ENCODE results near the gene SPTBN1.

The SPTBN1 gene

DNA sequence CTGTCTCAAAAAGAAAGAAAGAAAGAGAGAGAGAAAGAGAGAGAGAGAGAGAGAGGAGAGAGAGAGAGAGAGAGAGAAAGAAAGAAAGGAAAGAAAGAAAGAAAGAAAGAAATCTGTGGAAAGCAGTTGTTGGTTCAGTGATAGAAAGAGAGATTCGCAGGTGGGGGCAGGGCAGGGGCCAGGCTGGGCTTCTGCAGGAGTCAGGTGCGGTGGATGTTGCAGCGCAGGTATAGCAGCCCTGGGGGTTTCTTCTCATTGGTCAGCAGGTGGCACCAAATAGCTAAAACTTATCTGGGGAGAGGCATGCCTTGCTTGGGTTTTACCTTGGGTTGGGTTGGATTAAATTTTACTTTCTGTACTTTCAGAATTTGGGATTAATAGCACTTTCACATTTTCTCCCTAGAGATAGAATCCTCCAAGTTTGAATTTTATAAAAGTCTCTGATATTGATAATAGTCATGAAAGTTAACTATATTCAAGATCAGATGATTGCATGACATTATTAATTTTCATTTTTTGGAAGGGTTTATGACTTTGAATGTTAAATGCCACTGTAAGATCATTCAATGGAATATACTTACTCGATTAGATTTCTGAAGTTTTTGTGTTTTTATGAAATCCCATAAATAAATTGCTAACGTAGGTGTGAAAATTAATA, 66.6 kb downstream of the SPTBN1 start:
- ATAC-seq (ENCODE audit: low read depth) = peak; percentile 84
- peaks cover 26% of the 10 kb centered on the region for H3K4me1 ChIP-seq (ENCODE audit: insufficient read depth, poor library complexity, severe bottlenecking)
- TF ChIP-seq CTCF (IDR thresholded peaks at IDR 0.05; ENCODE audit: poor library complexity, severe bottlenecking) = peak; percentile 86
- H3K27me3 ChIP-seq (ENCODE audit: insufficient read depth, poor library complexity, severe bottlenecking) = no peaks in the 10 kb centered on the region
- no peaks in the 10 kb centered on the region for H3K9me3 ChIP-seq (ENCODE audit: severe bottlenecking)
- H3K27ac ChIP-seq (ENCODE audit: poor library complexity, severe bottlenecking) = peak overlapping the region; percentile 66
- peaks cover 9% of the 10 kb centered on the region; the same call in 1 of the 2 replicates for H3K36me3 ChIP-seq (ENCODE audit: low read depth)
- H3K4me3 ChIP-seq (ENCODE audit: severe bottlenecking) = no peak overlapping the region
- DNase-seq (ENCODE audit: low spot score) = no peak

- DNase-seq (ENCODE audit: low spot score) = no peak
- peaks cover 26% of the 10 kb centered on the region for H3K4me1 ChIP-seq (ENCODE audit: insufficient read depth, poor library complexity, severe bottlenecking)
- no peaks in the 10 kb centered on the region for H3K9me3 ChIP-seq (ENCODE audit: severe bottlenecking)
These were observed 67.3 kb downstream of the SPTBN1 start for GRCh38 chr2:54523324-54523959.

DNA sequence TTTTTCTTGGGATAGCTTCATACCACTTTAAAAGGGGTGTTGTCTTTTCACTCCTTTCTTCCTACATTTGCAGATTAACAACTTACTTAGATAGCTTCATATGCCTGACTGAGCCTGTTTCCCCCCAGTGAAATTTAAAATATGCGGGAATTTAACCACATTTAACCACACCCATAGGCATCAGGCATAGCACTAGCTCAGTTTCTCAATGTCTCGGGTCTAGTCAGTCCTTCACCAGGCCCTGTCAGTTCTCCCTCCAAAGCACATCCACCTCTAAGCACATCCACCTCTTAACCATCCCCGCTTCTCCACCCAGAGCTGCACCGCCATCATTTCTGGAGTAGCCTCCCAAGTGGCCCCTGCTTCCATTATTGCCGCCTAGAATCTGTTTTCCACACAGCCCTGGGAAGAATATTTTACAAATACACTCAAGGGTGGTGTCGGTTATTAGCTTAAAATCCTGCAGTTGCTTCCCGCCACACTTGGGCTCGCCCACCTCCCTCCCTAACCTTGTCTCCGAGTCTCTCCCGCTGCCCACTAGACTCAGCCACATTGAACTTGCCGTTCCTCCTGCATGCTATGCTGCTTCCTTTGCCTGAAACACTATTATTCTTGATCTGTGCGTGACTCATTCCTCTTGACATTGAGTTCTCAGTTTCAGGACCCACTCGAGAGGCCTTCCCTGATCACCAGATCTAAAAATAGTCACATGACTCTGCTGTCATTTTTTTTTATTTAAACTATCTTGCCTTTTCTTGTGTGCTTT, 68.3 kb downstream of the SPTBN1 start:
- no peaks in the 10 kb centered on the region for H3K27me3 ChIP-seq (ENCODE audit: insufficient read depth, poor library complexity, severe bottlenecking)
- H3K27ac ChIP-seq (ENCODE audit: poor library complexity, severe bottlenecking) = peak overlapping the region; percentile 66
- TF ChIP-seq CTCF (IDR thresholded peaks at IDR 0.05; ENCODE audit: poor library complexity, severe bottlenecking) = no peak
- no peak overlapping the region for H3K4me3 ChIP-seq (ENCODE audit: severe bottlenecking)
- peaks cover 26% of the 10 kb centered on the region for H3K4me1 ChIP-seq (ENCODE audit: insufficient read depth, poor library complexity, severe bottlenecking)
- DNase-seq (ENCODE audit: low spot score) = no peak
- peak; percentile 71 for ATAC-seq (ENCODE audit: low read depth)
- peaks cover 9% of the 10 kb centered on the region; the same call in 1 of the 2 replicates for H3K36me3 ChIP-seq (ENCODE audit: low read depth)
- no peaks in the 10 kb centered on the region for H3K9me3 ChIP-seq (ENCODE audit: severe bottlenecking)

More at GRCh38 chr2:54523324-54523959, 67.3 kb downstream of the SPTBN1 start:
- peak overlapping the region; percentile 66 for H3K27ac ChIP-seq (ENCODE audit: poor library complexity, severe bottlenecking)
- no peak for TF ChIP-seq CTCF (IDR thresholded peaks at IDR 0.05; ENCODE audit: poor library complexity, severe bottlenecking)
- H3K27me3 ChIP-seq (ENCODE audit: insufficient read depth, poor library complexity, severe bottlenecking) = no peaks in the 10 kb centered on the region
- ATAC-seq (ENCODE audit: low read depth) = no peak
- H3K4me3 ChIP-seq (ENCODE audit: severe bottlenecking) = no peak overlapping the region
- H3K36me3 ChIP-seq (ENCODE audit: low read depth) = peaks cover 9% of the 10 kb centered on the region; the same call in 1 of the 2 replicates

DNA sequence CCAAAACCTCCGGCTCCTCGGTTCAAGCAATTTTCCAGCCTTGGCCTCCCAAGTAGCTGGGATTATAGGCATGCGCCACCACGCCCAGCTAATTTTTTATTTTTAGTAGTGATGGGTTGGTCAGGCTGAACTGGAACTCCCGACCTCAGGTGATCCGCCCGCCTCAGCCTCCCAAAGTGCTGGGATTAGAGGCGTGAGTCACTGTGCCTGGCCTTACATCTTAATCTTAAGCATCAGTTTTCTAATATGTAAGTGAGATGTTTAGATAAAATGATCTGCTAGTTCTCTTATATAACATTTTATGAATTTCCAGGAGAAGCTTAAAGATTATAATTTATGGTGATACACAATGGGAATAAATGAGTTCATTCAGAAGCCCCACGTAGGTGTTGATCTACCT, 69.2 kb downstream of the SPTBN1 start:
- no peak overlapping the region for H3K4me3 ChIP-seq (ENCODE audit: severe bottlenecking)
- H3K27ac ChIP-seq (ENCODE audit: poor library complexity, severe bottlenecking) = peak overlapping the region; percentile 66
- H3K27me3 ChIP-seq (ENCODE audit: insufficient read depth, poor library complexity, severe bottlenecking) = no peaks in the 10 kb centered on the region
- peaks cover 24% of the 10 kb centered on the region for H3K4me1 ChIP-seq (ENCODE audit: insufficient read depth, poor library complexity, severe bottlenecking)
- no peak for TF ChIP-seq CTCF (IDR thresholded peaks at IDR 0.05; ENCODE audit: poor library complexity, severe bottlenecking)
- no peaks in the 10 kb centered on the region for H3K9me3 ChIP-seq (ENCODE audit: severe bottlenecking)
- peaks cover 9% of the 10 kb centered on the region; the same call in 1 of the 2 replicates for H3K36me3 ChIP-seq (ENCODE audit: low read depth)
- ATAC-seq (ENCODE audit: low read depth) (no peak), DNase-seq (ENCODE audit: low spot score) (no peak)

Data from RWPE2 (cell line).